ENCODE data around the gene SRSF2.
"Not testable (repeated sequence)": the region's sequence is repeated elsewhere in the genome, so short reads cannot be mapped to it uniquely, and the experiment has no call there.

Gene SRSF2

DNA sequence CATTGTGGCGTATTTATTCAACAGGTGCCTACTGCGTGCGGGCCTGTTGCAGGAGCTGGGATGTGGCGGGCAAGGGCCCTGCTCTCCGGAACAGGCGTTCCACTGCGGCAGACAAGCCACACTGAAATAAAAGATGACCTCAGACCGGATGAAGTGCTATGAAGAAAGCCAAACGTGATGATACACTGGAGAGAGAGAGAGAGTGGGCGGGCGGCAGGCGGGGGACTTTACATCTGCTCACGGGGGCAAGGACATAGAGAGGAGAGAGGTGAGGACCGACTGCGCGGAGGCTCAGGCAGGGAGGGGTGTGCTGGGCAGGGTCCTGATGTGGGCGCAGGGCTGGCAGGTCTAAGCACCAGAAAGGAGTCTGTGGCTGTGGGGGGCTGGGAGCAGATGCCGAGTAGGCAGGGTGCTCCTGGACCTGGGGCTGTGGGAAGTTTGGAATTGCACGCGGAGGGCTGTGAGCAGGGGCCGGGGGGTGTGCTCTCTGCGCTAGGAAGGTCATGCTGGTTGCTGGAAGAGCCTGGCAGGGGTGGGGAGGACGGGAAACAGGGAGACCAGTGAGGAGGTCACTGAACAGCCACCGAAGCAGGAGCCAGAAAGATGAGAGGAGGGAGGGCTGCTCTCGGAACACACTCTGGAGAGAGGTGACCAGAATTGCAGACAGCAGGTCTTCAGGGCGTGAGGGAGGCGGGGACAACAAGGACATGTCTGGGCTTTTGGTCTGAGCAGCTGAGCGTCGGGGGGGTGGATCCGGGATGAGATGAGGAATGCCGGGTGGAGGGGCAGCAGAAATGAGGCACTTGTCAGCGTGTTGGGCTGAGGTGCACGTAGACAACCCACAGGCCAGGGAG is 36.3 kb downstream of the SRSF2 start:
- DNase-seq (ENCODE audit: low spot score): peak; percentile 68

DNA sequence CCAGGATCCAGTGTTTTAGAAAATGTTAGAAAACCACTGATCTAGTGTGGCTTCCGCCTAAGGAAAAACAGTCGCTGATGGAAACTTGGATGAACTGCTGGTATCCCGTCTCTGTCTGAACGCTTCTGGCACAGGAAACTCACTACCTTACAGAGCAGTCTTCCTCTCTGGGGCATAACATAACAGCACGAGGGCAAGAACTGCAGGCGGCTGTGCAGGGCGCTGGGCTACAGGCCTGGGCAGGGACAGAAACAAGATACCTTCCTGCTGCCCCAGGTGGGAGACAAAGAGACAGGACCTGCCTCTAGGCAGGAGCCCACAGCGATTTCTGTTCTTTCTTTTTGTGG is 36.9 kb downstream of the SRSF2 start:
- DNase-seq (ENCODE audit: low spot score): no peak

DNA sequence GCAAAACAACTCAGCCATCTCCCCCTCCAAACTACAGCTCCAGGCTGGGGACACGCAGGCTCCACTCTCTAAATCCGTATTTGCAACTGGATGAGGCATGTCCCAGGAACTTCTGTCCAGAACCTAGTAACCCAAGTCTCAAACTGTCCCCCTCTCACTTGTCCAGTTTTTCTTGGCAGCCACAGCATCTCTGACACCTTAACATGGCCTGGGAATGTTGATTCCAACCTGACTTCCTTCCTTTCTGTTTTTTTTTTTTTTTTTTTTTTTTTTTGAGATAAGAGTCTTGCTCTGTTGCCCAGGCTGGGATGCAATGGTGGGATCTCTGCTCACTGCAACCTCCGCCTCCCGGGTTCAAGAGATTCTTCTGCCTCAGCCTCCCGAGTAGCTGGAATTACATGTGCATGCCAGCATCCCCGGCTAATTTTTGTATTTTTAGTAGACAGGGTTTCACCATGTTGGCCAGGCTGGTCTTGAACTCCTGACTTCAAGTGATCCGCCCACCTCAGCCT is 38.6 kb downstream of the SRSF2 start:
- DNase-seq (ENCODE audit: low spot score): not testable (repeated sequence)

DNA sequence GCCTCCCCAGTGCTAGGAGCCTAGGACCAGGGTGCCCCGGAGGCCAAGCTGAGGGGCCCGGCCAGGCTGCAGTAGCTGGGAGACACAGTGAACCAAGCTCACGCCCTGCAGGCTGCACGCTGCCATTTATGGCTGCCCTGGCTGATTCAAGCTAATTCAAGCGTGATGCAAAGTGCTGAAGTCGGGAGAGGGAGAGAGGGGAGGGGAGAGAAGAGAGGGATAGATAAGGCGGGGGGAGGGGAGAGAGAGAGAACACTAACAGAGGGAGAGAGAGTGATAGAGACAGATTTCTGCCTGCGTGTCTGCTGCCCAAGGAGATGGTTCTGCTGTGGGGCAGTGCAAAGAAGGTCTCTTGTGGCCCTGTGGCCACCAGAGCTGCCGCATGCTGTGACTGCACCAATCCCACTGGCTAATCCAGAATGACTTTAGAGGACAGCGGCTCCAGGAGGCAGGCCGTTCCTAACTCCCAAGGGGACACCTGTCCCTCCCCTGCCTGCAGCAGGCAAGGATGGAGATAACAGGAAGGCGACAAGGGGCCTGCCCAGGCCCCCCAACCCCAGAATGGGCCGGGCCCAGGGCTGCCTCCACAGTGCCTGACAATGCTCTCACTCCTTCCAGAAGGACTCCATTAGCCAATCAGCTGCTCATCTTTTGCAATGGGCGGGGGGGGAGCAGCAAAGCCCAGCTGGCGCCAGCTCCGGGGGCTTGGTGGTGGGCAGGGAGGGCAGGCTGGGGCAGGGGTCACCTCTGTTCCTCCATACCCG is 39.2 kb downstream of the SRSF2 start:
- peak; percentile 61 for DNase-seq (ENCODE audit: low spot score)

DNA sequence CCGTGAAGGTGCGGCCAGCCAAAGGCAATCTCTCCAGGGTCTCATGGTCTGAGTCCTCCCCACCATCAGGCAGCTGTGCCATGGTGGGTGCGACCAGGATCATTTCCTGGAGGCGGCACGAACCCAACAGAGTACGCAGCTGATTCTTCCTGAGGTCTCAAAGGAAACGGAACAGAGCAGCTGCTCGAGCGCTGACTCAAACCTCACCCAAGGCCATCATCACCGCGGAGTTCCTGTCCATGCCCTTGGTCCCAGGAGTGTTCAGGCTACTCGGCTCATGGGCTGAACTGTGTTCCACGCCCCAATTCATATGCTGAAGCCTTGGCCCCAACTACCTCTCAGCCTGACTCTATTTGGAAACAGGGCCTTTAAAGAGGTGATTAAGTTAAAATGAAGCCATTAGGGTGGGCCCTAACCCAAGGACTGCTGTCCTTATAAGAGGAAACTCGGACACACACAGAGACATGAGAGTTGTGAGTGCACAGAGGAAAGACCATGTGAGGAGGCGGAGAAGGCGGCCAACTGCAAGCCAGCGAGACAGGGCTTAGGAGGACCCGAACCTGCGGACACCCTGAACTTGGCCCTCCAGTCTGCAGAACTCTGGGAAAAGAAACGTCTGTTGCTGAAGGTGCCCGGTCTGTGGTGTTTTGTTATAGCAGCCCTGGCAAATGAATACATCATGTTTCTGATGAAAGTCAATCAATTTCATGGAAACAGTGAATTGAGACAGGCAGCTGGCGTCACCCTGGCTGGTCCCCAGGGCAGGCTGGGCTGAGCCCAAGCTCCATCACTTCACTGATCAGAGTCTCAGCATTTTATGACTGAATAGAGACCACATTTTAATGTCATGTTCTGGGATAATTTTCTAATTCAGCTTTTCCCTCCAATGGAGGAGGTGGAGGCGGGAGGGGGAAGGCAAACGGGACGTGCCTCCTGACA is 40.1 kb downstream of the SRSF2 start:
- DNase-seq (ENCODE audit: low spot score): no peak

DNA sequence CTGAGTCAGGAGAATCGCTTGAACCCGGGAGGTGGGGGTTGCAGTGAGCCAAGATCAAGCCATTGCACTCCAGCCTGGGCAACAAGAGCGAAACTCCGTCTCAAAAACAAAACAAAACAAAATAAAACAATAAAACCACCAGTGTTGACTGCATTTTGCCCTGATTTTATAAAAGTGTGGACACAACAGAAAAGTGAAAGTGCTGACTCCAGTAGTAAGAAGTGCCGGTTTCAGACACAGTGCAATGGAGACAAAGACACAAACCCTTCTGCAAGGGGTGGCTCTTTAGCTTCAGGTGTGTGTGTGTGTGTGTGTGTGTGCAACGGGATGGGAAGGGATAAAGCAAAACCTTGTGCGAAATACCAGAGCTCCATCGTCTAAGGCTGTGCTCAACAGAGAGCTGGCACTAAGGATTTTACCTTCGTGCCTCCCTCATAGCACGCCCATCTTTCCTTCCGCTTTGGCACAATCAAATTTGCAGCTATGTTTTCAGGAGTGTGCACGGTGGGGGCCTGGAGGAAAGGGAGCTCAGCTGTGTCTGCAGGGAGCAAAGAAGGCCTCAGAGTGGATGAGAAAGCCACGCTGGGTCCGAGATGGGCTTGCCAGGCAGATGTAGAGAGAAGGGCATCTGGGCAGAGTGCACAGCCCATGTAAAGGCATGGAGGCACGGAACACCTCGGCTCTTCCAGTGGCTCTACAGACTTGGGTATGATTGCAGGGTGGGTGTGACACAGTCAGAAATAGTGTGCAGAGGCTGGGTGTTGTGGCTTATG is 41.9 kb downstream of the SRSF2 start:
- no peak for DNase-seq (ENCODE audit: low spot score)

DNA sequence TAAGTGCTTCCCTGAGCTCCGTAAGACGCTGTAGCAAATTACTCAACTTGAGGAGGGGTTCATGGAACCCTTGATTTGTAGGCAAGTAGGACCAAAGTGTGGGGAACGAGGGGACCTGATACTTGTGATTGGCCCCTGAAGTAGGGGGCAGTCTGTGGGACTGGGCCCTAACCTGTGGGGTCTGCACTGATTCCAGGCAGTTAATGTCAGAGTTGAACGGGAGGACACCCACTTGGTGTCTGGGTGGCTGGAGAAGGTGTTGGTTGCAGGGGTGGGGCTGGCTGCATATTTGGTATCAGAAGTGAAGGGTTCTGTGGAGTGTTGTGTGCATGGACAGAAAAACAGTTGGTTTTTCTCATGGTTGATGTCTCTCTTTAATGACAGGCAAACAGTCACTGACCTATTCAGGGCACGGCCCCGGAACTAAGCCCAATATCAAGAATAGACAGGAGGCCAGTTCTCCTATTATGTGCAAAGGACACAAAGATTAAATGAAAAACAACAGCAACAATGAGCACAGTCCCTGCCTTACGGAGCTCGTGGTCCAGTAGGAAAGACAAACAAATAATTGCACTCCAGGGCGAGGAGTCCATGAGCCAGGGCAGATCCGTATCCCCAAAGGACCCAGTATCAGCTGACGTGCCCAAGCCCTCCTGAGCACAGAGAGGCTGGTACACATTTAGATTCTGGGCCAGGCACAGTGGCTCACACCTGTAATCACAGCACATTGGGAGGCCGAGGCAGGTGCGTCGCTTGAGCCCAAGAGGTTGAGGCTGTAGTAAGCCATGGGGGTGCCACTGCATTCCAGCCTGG is 45.5 kb downstream of the SRSF2 start:
- no peak for DNase-seq (ENCODE audit: low spot score)

DNA sequence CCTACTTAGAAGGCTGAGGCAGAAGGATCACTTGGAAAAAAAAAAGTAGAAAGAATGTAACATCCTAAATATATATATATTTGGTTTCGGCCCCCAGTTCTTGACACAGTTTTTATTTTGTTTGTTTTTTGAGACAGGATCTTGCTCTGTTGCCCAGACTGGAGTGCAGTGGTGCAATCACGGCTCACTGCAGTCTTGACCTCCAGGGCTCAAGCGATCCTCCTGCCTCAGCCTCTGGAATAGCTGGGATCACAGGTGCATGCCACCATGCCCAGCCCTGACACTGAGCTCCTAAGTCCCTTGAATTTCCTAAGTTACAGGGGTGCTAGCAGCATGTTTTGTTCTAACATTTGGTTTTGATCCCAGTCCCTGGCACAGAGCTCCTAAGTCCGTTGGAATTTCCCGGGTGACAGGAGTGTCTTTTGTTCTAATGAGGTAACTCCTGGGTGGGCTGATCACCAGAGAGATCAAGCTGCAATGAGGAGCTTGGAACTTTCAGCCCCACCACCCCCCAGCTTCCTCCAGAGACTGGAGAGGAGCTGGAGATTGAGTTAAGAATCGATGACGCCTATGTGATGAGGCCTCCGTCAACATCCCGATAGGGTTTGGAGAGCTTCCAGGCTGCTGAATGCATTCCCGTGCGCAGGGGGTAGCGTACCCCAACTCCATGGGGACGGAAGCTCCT is 46.4 kb downstream of the SRSF2 start:
- DNase-seq (ENCODE audit: low spot score): no peak

DNA sequence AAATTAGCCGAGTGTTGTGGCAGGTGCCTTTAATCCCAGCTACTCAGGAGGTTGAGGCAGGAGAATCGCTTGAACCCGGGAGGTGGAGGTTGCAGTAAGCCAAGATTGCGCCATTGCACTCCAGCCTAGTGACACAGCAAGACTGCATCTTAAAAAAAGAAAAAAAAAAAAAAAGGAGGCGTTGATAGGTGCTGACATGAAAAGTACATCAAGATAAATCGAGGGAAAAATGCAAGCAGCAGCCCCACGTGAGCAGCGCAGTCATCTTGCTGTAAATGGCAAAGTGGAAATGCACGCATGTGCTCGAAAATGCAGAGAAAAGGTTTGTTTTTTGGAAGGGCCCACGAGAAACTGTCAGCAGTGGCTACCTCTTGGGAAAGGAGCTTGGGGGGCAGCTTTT is 47.3 kb downstream of the SRSF2 start:
- no peak for DNase-seq (ENCODE audit: low spot score)

DNA sequence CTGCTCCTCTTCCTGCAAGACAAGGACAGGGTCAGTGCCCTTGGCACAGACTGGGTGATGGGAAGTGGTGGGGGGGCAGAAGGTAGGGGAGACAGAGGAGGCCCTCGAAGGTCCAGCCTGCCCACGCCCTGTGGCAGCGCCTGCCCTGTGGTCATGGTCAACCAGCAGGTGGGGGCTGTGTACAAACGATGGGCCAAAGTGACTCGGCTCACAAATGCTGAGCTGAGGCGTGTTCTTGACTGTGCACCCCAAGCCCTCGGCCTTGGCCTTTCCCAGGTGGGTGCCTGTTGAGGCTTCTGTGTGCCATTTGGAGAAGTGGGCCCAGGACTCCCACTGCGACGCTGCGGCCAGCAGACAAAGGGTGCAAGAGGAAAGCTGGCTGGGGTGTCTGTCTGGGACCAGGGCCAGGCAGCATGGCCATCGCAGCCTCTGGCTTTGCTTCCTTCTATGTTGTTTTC is 48.9 kb downstream of the SRSF2 start:
- no peak for DNase-seq (ENCODE audit: low spot score)

DNA sequence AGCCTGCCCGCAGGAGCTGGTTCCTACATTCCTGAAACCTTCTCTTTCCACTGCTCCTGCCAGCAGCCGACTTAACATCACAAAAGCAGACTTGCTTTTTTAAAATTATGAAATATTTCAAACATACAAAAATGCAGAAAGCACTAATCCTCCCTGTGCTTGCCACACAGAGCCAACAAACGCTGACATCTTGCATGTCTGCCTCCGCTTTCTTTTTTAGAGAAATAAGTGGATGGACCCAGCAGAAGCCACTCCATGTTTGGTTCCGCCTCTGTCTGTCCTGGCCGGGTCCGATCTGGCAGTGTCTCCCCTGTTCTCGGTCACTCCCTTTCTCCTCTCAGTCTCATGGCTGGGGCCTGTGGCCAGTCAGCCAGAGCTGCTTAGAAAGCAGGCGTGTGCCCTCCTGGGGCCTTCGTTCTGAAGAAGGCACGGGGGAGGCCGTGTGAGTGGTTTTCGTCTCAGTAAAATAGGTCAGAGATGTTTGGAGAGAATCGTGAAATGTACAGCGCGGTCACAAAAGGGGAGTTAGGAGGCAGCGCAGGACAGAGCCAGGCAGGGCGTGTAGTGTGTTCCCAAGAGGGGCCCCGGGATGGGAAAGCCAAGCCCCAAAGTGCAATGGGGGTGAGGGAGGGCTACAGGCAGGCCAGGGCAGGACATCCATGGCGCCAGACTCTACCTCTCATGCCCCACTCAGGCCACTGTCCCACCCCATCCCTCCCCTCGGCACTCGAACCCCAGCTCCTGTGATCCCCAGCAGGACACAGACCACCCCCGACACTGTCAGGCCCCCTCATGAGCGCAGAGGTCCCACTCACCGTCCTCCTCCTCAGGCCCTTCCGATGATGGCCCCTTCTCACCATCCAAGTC is 49.6 kb downstream of the SRSF2 start:
- DNase-seq (ENCODE audit: low spot score): no peak

DNA sequence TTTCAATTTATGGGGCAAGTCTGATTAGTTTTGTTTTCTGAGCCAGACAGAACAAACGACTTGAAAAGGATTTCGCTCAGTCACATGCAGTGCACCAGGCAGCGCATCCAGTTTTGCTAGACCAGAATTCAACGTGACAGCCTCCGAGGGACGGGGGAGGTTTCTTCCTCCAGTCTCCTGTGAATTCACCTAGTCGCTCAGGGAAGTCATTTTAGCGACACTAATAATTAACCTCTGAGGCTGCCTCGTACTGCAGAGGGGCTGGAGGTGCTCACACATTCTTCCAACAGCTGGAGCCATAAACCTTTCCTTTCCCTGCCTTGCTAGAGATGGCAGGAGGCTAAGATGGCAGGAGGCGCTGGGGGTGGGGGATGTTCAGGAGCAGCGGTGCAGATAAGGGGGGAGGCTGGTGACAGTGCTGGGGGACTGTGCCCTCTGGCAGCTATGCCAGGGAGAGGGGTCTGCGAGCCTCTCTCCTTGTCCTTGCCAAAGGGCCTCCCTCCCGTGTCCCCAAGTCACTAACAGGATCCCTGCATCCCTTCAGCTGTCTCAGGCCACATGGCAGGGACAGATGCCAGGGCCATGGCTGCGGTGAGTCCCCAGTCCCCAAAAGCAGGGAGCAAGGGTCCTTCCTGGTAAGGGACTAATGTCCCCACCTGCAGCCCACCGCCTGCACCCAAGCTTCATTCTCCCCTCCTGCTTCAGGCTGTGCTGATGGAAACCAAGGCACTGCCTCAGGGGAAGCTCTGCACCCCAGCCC is 50.4 kb downstream of the SRSF2 start:
- DNase-seq (ENCODE audit: low spot score): no peak

DNA sequence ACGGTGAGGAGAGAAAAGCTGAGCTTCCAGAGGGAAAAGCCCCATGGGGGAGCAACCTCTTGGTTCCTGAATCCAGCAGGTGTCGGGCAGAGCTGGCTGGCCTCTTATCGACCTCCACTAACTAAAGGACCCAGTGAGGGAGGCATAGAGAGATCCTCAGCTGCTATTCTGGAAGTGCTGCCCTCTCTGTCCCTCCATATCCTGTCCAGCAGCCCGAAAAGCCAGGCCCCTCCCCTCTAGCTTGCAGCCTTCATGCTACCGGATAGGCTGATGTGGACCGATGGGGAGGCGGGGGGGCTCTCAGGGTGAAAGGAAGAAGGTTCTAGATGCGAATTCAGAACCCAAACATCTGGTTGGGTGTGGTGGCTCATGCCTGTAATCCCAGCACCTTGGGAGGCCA is 51.3 kb downstream of the SRSF2 start:
- DNase-seq (ENCODE audit: low spot score): no peak

DNA sequence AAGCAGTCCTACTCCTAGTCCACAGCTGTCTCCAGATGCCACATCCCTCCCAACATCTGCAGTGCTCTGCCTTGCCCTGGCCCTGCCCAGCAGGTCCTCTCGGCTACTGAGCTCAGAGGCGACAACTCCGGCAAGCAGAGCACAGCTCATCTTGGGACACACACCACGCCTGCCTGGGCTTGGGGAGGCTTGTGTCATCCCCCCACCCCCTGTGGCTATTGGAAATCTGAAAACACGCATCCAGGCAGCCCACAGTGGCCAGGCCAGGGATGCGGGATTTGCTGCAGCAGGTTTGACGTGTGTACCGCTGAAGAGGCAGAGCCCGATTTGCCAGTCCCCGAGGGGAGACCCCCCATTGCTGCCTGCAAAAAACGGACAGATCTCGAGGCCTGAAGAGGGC is 51.8 kb downstream of the SRSF2 start:
- DNase-seq (ENCODE audit: low spot score): no peak

DNA sequence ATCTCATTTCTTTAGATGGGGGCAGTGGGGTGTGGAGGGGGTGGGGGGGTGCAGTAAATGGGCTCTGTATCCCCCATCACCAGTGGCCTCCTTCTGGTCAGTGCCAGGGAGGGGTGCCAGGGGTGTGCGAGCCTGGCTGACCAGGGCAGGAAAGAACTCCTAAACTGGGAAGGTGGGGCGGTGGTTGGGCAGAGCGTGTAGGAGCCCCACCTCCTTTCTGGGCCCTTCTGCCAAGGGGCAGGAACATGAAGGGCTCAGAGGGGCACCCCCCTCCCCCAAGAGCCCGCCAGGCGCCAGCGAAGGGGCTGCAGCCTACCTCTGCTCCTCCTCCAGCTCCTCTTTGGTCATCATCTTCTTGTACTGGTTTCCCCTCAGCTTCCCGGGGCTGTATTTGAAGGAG is 52.4 kb downstream of the SRSF2 start:
- no peak for DNase-seq (ENCODE audit: low spot score)
